NCI-H446 (cell line): ENCODE data around the gene WHRN.

Source experiments
- DNase-seq, 2 experiments: peaks; one replicate each; lab custom pipeline; 2025; lab: John Stamatoyannopoulos, UW

The WHRN gene

GRCh38 chr9:114505187-114506081, at the start of gene WHRN:
WHRN (minus strand) TSS chr9:114505473; CDS start chr9:114504801, 672 bp downstream.
- peak; percentile 1 to 64 for DNase-seq

- no peak for DNase-seq
Measured at GRCh38 chr9:114553202-114553601, 47.9 kb upstream of the WHRN start.

- DNase-seq: no peak
Measured at GRCh38 chr9:114552706-114553105, 47.4 kb upstream of the WHRN start.

GRCh38 chr9:114551750-114552685, 46.7 kb upstream of the WHRN start:
- DNase-seq: no peak

- DNase-seq: no peak
Measured at GRCh38 chr9:114549697-114550330, 44.5 kb upstream of the WHRN start.

GRCh38 chr9:114546851-114547250, 41.6 kb upstream of the WHRN start:
- no peak for DNase-seq

- DNase-seq: no peak
Measured at GRCh38 chr9:114545055-114545454, 39.8 kb upstream of the WHRN start.

GRCh38 chr9:114539701-114540380, 34.6 kb upstream of the WHRN start:
- DNase-seq: no peak

GRCh38 chr9:114538241-114538640, 33.0 kb upstream of the WHRN start:
- no peak for DNase-seq

GRCh38 chr9:114532561-114533237, 27.4 kb upstream of the WHRN start:
- DNase-seq: no peak

- DNase-seq: no peak
Measured at GRCh38 chr9:114529285-114529684, 24.0 kb upstream of the WHRN start.

- no peak for DNase-seq
Measured at GRCh38 chr9:114526807-114527206, 21.5 kb upstream of the WHRN start.

- DNase-seq: no peak
Measured at GRCh38 chr9:114525513-114525912, 20.2 kb upstream of the WHRN start.

GRCh38 chr9:114524247-114524681, 19.0 kb upstream of the WHRN start:
- no peak for DNase-seq

- no peak for DNase-seq
Measured at GRCh38 chr9:114522847-114523246, 17.6 kb upstream of the WHRN start.

- no peak for DNase-seq
Measured at GRCh38 chr9:114522286-114522685, 17.0 kb upstream of the WHRN start.

GRCh38 chr9:114521846-114522245, 16.6 kb upstream of the WHRN start:
- no peak for DNase-seq

- DNase-seq: no peak
Measured at GRCh38 chr9:114518599-114519022, 13.3 kb upstream of the WHRN start.

GRCh38 chr9:114518120-114518519, 12.8 kb upstream of the WHRN start:
- no peak for DNase-seq

- no peak for DNase-seq
Measured at GRCh38 chr9:114516913-114517312, 11.6 kb upstream of the WHRN start.

GRCh38 chr9:114515528-114515927, 10.3 kb upstream of the WHRN start:
- DNase-seq: no peak
